GM21515 (cell line): ENCODE data around the gene DENND11.
A peak's percentile ranks its signal among the peaks of the same experiment; 100 is the strongest.

Source experiments
- ATAC-seq: cut with Tn5 transposase; IDR thresholded peaks from one replicate; pipeline ENCODE4 v1.9.1; 2021; ENCODE audit not compliant: unreplicated experiment

Gene DENND11, protein sequence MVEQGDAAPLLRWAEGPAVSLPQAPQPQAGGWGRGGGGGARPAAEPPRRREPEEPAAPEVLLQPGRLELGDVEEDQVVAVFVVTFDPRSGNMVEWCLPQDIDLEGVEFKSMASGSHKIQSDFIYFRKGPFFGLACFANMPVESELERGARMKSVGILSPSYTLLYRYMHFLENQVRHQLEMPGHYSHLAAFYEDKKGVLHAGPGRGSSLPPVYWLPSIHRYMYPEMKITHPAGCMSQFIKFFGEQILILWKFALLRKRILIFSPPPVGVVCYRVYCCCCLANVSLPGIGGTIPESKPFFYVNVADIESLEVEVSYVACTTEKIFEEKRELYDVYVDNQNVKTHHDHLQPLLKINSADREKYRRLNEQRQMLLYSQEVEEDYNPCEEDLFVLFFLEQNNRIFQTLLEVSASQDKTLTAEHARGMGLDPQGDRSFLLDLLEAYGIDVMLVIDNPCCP

DNA sequence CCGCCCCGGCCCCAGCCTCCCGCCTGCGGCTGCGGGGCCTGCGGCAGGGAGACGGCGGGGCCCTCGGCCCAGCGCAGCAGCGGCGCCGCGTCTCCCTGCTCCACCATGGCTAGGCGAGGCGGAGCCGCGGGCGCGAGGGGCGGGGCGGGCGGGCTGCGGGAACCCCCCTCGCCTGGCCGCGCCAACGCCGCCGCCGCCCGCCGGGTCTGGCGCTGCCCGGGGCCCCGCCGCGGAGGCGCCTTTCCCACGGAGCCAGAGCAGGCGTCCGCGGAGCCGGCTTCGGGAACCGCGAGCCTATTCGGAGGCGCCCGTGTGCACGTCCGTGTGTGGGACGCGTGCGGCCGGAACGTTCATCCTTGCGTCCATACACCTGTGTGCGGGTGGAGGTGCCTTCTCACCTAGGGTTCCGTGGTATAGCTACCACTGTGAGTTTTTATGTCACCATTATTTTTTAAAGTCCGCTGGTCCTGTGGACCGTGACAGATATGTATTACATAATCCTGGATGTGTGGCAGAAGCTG lies at the start of gene DENND11:
Gene DENND11, minus strand, starts transcription at position 120 of the 521 bp plus-strand sequence. Its CDS starts 13 bp downstream, at position 107.
- ATAC-seq = peak; percentile 79

DNA sequence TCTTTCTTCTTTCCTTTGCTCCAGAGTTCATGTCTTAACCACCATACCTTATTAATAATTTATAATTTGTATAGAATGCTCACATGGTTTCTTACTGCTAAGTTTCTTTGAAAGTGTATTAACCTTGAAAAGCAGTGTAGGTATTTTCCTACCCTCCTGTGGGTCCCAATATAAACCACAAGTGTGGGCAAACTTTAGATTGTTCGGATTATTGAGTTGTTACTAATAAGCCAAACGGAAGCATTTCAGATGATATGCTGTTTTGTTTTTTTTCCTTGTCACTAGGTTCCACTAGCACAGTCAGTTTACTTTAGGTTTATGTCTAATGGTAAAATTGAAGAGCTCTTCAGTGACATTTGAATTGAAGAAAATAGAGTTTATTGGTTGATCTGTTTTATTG lies 46.4 kb upstream of the DENND11 start:
- ATAC-seq = no peak

GRCh38 chr7:141744131-141744530 lies 42.2 kb upstream of the DENND11 start:
- no peak for ATAC-seq

DNA sequence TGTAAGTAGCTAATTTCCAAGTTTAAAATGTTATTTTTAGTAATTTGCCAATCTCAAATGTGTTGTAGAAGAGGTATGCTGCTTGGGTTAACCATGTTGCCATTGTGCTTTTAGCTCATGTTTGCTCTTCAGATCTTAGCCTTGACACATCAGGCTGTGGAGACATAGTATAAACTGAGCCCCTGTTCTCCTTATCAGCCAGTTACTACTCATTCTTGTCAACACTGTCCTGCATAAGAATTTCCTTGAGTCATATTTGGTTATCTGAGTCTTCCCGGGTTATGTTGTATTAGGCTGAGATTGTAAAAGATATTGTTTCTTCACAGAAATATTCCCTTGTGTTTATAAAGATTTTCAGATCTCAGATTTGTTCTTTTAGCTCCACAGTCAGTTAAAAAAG lies 40.3 kb upstream of the DENND11 start:
- no peak for ATAC-seq

DNA sequence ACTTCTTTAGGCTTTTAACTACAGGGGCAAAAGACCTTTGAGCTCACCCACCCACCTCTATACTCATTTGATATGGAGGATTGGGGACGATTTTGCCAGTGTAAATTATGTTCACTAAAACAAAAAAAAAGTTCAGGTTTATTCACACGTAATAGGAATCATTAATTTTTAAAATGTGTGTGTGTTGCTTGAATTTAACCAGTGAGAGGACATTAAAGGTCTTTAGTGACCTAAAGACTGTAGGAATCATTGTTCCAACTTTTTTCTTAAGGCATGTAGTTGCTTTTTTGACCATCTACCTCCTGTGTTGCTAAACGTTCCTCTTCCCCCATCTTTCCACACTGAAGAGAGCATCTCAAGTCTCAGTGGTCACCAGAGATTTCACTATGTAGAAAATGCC lies 37.3 kb upstream of the DENND11 start:
- ATAC-seq = no peak

DNA sequence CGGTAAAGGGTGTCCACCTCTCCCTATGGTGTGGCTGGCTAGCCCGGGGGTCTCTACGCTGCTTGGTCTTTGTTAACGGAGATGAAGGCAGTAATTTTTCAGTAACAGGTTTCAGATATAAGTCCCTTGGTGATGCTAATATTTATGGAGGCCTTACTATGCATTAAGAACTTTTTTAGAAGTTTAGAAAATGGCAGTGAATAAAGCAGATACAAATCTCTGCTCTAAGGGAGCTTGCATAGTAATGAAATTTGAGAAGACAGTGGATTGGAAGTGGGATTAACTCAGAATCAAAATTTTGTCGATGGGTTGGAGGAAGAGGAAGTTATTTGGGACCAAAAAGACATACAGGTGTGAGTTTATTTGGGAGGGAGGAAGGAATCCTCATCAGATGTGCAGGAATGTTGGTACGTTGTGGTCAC lies 36.6 kb upstream of the DENND11 start:
- ATAC-seq = no peak

DNA sequence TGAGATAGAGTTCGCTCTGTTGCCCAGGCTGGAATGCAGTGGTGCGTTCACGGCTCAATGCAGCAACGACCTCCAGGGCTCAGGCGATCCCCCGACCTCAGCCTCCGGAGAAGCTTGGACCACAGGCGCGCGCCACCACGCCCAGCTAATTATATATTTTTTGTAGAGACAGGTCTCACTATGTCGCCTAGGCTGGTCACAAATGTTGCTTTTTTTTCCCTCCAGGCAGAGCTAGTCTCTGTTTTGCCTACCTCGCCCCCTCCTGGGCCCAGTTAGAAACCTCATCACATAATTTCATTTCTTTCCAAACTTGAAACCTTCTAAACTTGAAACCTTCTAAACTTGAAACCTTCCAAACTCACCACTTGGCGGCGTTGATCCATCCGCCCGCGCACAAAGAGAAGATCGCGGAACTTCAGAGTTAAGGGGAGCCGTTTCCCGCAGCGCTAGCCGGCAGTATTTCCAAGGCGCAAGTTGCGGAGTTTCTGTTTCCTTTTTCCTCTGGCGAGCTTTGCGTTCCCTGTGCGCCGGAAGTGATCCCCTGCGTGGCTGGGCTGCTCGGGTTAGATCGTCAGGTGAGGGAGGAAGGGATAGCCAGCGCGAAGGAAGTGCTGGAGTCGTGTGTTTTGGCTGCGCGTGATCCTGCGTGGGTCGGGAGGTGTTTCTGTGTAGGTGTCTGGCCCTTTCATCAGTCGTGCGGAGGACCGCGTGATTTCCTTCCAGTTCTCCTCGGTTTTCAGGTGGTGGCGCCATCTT lies 36.0 kb upstream of the DENND11 start, which contains the start of gene SSBP1:
Gene SSBP1, plus strand, starts transcription at position 523 of the 756 bp plus-strand sequence. CDS start 809 bp downstream, outside the sequence.
- ATAC-seq = peak; percentile 94

GRCh38 chr7:141737118-141737835 lies 35.3 kb upstream of the DENND11 start:
- ATAC-seq = no peak

GRCh38 chr7:141731476-141732149 lies 29.6 kb upstream of the DENND11 start:
- no peak for ATAC-seq

GRCh38 chr7:141729020-141729419 lies 27.1 kb upstream of the DENND11 start:
- no peak for ATAC-seq

- no peak for ATAC-seq
These were observed 20.6 kb upstream of the DENND11 start for GRCh38 chr7:141722529-141722928.

DNA sequence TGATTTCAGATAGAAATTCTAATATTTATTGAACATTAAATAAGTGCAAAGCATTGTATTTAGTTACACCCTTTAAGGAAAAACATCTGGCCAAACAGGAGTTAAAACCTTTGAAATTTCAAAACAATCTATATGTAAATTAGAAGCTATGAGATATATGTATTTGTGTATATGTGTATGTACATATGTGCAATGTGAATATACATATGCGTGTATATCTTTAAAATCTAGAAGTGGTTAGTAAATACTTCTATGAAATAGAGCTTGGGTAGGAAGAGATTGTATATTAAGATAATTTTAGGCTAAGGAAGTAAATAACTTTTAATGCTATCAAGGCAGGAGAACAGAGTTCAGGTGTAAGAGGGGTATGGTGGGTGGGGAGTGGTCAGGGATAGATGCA lies 15.5 kb upstream of the DENND11 start:
- ATAC-seq = no peak

- ATAC-seq = no peak
These were observed 14.1 kb upstream of the DENND11 start for GRCh38 chr7:141715794-141716689.

GRCh38 chr7:141715018-141715417 lies 13.1 kb upstream of the DENND11 start:
- no peak for ATAC-seq

- no peak for ATAC-seq
These were observed 12.6 kb upstream of the DENND11 start for GRCh38 chr7:141714571-141714970.

DNA sequence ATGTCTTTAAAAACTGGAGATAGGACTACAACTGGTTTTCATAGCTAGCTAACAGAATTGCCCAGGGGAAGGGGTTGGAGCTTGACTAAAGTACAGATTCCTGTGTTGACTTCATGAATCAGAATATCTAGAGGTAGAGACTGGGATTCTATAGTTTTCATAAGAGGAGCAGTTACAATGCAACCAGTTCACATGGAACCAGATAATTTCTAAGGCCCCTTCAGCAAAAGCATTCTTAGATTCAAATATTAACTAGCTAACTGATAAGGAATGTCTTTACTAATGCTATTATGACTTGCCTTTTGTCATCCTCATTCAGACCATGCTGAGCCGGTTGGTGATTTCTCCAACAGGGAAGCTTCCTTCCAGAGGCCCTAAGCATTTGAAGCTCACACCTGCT lies 11.9 kb upstream of the DENND11 start:
- ATAC-seq = no peak

- no peak for ATAC-seq
These were observed 10.8 kb upstream of the DENND11 start for GRCh38 chr7:141712603-141713255.

GRCh38 chr7:141710301-141710700 lies 8.3 kb upstream of the DENND11 start:
- no peak for ATAC-seq

GRCh38 chr7:141709749-141710148 lies 7.8 kb upstream of the DENND11 start:
- ATAC-seq = no peak
